WTC11 (cell line): Measurements from ENCODE around the gene DLX2. TPM values are rescaled to one million over a fixed set of nuclear protein-coding genes. Genes with fewer than 3 reads are reported as not detected.
A peak's percentile ranks its signal among the peaks of the same experiment; 100 is the strongest.

ENCODE experiments used
- ATAC-seq: fragments of 200-7000 bp; cut with Tn5 transposase; 2 replicates; pipeline ENCODE4 v1.10.0; 2021; ENCODE audit warnings: mild to moderate bottlenecking, moderate library complexity
- CTCF ChIA-PET: fragments of 300-600 bp; sonication (Branson Sonifier 250); formaldehyde crosslinking; loops from one replicate; lab custom pipeline; 2021; ENCODE audit warnings: antibody characterized with exemption; lab: Charles Lee
- POLR2A ChIA-PET: fragments of 350-600 bp; sonication (Branson Sonifier 250); formaldehyde crosslinking; loops from one replicate; lab custom pipeline; 2021; ENCODE audit warnings: antibody characterized with exemption; lab: Charles Lee
- DNase-seq: peaks from one replicate; pipeline ENCODE4 v3.0.0; 2021; ENCODE audit warnings: low spot score
- H3K27ac Mint-ChIP-seq: 2 replicates; pipeline ENCODE4 v1.8.0; 2021; ENCODE audit warnings: mixed read lengths
- H3K27me3 Mint-ChIP-seq: 2 replicates; pipeline ENCODE4 v1.8.0; 2021; ENCODE audit warnings: low read depth, mild to moderate bottlenecking, moderate library complexity, mixed read lengths
- H3K36me3 Mint-ChIP-seq: 2 replicates; pipeline ENCODE4 v1.8.0; 2021; ENCODE audit warnings: mixed read lengths
- H3K4me1 Mint-ChIP-seq: 2 replicates; pipeline ENCODE4 v1.8.0; 2022; ENCODE audit warnings: mixed read lengths
- H3K4me3 Mint-ChIP-seq: 2 replicates; pipeline ENCODE4 v1.8.0; 2021; ENCODE audit warnings: mild to moderate bottlenecking, moderate library complexity, mixed read lengths
- H3K9me3 Mint-ChIP-seq: 2 replicates; pipeline ENCODE4 v1.8.0; 2021; ENCODE audit warnings: mixed read lengths
- ARID4B ChIP-seq: sonication (generic); formaldehyde crosslinking; IDR thresholded peaks from 2 replicates; pipeline ENCODE4 v1.8.0; 2023; ENCODE audit warnings: missing genetic modification reagents, mild to moderate bottlenecking, borderline replicate concordance
- ATF6 ChIP-seq: sonication (generic); formaldehyde crosslinking; IDR thresholded peaks from 2 replicates; pipeline ENCODE4 v1.8.1; 2023; ENCODE audit warnings: mild to moderate bottlenecking, missing genetic modification reagents
- OVOL2 ChIP-seq: fragments of 250-450 bp; sonication (Bioruptor Pico); IDR thresholded peaks from 2 replicates; pipeline ENCODE4 v1.9.0; 2021; ENCODE audit warnings: mild to moderate bottlenecking, borderline replicate concordance
- PRDM15 ChIP-seq: sonication (generic); formaldehyde crosslinking; IDR thresholded peaks from 2 replicates; pipeline ENCODE4 v1.8.0; 2022; ENCODE audit warnings: missing genetic modification reagents
- TP53 ChIP-seq: sonication (generic); formaldehyde crosslinking; IDR thresholded peaks from 2 replicates; pipeline ENCODE4 v1.8.1; 2023; ENCODE audit warnings: mild to moderate bottlenecking, missing genetic modification reagents
- ZNF425 ChIP-seq: fragments of 250-450 bp; sonication (Bioruptor Pico); conservative IDR thresholded peaks from 2 replicates; pipeline ENCODE4 v1.9.0; 2021; ENCODE audit warnings: mild to moderate bottlenecking
- total RNA-seq: library from RNA; stranded (reverse); gene quantifications from 3 replicates; pipeline ENCODE4 v1.2.3, GENCODE V29; 2021
- TF ChIP-seq, protein P1 (sequence below): sonication (generic); formaldehyde crosslinking; IDR thresholded peaks from 2 replicates; pipeline ENCODE4 v1.8.1; 2022; ENCODE audit warnings: low read depth, missing genetic modification reagents, borderline replicate concordance
- TF ChIP-seq, protein P2 (sequence below): sonication (generic); formaldehyde crosslinking; IDR thresholded peaks from 2 replicates; pipeline ENCODE4 v1.8.1; 2023; ENCODE audit warnings: mild to moderate bottlenecking, missing genetic modification reagents

The DLX2 gene
- total RNA-seq, 1 experiment from 2014 or later, result 0.28 TPM

DNA sequence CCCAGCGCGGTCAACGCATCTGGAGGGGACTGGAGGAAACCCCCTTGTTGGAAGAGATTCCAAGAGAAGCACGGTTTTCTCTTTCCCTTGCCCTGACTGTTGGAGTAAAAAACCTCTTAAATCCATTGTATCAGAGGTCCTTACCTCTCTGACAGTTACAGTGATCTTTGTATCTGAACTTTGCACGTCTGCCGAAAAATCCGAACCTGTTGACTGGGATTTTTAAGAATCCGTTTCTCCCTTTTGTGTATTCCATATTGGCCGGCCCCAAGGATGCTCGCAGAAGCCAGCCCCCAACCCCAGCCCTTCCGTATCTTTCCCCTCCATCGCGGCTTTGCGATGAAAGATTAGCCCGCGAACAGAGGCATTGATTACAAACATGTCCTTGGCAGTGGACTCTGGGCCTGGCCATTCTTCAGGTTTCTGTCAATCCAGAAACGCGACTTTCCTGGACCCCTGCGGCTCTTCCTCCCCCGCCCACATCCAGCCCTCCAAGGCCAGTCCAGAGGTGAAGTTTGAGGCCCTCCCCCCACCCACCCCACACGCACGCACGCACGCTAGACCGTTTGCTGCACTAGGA is 22.0 kb downstream of the DLX2 start:
- CTCF ChIA-PET, result interaction anchor here (1.1 to 7.6 kb wide), 2 partner anchors 24 to 46 kb away, joined by 5 to 123 read pairs; partner anchors contain the start of gene DLX2
- H3K4me3 Mint-ChIP-seq, result peak overlapping the region; percentile 58

GRCh38 chr2:172079838-172080640 is 22.7 kb downstream of the DLX2 start:
- no peaks in the 10 kb centered on the region for H3K9me3 Mint-ChIP-seq
- DNase-seq (no peak), ATAC-seq (no peak)
- peak overlapping the region; percentile 58 for H3K4me3 Mint-ChIP-seq
- POLR2A ChIA-PET, result no interaction called here
- H3K27me3 Mint-ChIP-seq, result peaks cover 89% of the 10 kb centered on the region
- H3K36me3 Mint-ChIP-seq, result no peaks in the 10 kb centered on the region
- TF ChIP-seq, protein P1, sequence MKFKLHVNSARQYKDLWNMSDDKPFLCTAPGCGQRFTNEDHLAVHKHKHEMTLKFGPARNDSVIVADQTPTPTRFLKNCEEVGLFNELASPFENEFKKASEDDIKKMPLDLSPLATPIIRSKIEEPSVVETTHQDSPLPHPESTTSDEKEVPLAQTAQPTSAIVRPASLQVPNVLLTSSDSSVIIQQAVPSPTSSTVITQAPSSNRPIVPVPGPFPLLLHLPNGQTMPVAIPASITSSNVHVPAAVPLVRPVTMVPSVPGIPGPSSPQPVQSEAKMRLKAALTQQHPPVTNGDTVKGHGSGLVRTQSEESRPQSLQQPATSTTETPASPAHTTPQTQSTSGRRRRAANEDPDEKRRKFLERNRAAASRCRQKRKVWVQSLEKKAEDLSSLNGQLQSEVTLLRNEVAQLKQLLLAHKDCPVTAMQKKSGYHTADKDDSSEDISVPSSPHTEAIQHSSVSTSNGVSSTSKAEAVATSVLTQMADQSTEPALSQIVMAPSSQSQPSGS (CRISPR knock-in tag), result no peak
- no peak for TF ChIP-seq ATF6
- TF ChIP-seq OVOL2 (CRISPR knock-in tag), result no peak
- TF ChIP-seq ZNF425 (CRISPR knock-in tag), result no peak
- TF ChIP-seq TP53 (CRISPR knock-in tag), result no peak
- TF ChIP-seq, protein P2, sequence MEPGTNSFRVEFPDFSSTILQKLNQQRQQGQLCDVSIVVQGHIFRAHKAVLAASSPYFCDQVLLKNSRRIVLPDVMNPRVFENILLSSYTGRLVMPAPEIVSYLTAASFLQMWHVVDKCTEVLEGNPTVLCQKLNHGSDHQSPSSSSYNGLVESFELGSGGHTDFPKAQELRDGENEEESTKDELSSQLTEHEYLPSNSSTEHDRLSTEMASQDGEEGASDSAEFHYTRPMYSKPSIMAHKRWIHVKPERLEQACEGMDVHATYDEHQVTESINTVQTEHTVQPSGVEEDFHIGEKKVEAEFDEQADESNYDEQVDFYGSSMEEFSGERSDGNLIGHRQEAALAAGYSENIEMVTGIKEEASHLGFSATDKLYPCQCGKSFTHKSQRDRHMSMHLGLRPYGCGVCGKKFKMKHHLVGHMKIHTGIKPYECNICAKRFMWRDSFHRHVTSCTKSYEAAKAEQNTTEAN, result no peak
- no peak for TF ChIP-seq ARID4B
- no peak overlapping the region for H3K27ac Mint-ChIP-seq
- CTCF ChIA-PET, result no interaction called here
- peaks cover 44% of the 10 kb centered on the region for H3K4me1 Mint-ChIP-seq

More for the DNA sequence above, 22.0 kb downstream of the DLX2 start:
- Mint-ChIP-seq H3K9me3 (no peaks in the 10 kb centered on the region), H3K4me1 (peaks cover 49% of the 10 kb centered on the region), H3K36me3 (no peaks in the 10 kb centered on the region), H3K27ac (no peak overlapping the region), H3K27me3 (peaks cover 96% of the 10 kb centered on the region)
- TF ChIP-seq, protein P1 (CRISPR knock-in tag), result no peak
- peak; percentile 32; the same call in 1 of the 2 replicates for TF ChIP-seq PRDM15 (CRISPR knock-in tag)
- POLR2A ChIA-PET, result no interaction called here
- no peak for ATAC-seq
- DNase-seq, result peak; percentile 50
